HCT116 (cell line): ENCODE results near the gene CCDC154.

Source experiments
- POLR2A ChIP-seq: IDR thresholded peaks from 2 replicates; pipeline ENCODE4 v1.7.0; 2011; ENCODE audit warnings: borderline replicate concordance; ENCODE audit not compliant: insufficient read depth, insufficient read length; ENCODE audit errors: extremely low read depth
- SP1 ChIP-seq: IDR thresholded peaks from 2 replicates; pipeline ENCODE4 v1.6.1; 2012; ENCODE audit warnings: low read depth
- TF ChIP-seq, protein P1 (sequence below), 3 experiments: fragments of 200-600 bp in 1 of 3; sonication (generic) in 1 of 3; IDR thresholded peaks in 2 of 3; conservative IDR thresholded peaks in 1 of 3; 2 replicates each; pipeline ENCODE4 v1.5.1; 2012 to 2017; ENCODE audit warnings: low read depth in 2 of 3, low read length in 2 of 3, antibody characterized with exemption in 1 of 3, borderline replicate concordance in 1 of 3, control low read depth in 1 of 3, mild to moderate bottlenecking in 1 of 3, mixed read lengths in 1 of 3, mixed run types in 1 of 3, moderate library complexity in 1 of 3; ENCODE audit not compliant: insufficient read depth in 1 of 3

DNA sequence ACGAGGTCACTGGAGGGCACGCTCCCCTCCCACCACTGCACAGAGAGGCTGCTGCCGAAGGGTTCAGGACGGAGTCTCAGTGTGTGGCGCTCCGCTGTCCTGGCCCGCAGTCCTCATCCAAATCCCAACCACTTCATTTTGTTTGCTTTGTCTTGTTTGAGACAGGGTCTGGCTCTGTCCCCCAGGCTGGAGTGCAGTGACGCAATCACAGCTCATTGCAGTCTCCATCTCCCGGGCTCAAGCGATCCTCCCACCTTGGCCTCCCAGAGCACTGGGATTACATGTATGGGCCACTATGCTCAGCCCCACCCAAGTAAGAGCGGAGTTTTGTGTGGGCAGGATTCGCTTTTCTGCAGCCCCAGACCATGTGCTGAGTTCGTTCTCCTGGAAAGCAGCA is 42.6 kb downstream of the CCDC154 start:
- TF ChIP-seq, protein P1, sequence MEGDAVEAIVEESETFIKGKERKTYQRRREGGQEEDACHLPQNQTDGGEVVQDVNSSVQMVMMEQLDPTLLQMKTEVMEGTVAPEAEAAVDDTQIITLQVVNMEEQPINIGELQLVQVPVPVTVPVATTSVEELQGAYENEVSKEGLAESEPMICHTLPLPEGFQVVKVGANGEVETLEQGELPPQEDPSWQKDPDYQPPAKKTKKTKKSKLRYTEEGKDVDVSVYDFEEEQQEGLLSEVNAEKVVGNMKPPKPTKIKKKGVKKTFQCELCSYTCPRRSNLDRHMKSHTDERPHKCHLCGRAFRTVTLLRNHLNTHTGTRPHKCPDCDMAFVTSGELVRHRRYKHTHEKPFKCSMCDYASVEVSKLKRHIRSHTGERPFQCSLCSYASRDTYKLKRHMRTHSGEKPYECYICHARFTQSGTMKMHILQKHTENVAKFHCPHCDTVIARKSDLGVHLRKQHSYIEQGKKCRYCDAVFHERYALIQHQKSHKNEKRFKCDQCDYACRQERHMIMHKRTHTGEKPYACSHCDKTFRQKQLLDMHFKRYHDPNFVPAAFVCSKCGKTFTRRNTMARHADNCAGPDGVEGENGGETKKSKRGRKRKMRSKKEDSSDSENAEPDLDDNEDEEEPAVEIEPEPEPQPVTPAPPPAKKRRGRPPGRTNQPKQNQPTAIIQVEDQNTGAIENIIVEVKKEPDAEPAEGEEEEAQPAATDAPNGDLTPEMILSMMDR (IDR thresholded peaks at IDR 0.05 in 2 of 3, conservative IDR thresholded peaks at IDR 0.05 in 1 of 3; ENCODE audit: borderline replicate concordance in 1 of 3, insufficient read depth in 1 of 3, low read depth in 2 of 3, low read length in 2 of 3) = no peak
- TF ChIP-seq POLR2A (no peak), SP1 (no peak)
